ENCODE data around the gene SLC25A13.
"Not testable (repeated sequence)": the region's sequence is repeated elsewhere in the genome, so short reads cannot be mapped to it uniquely, and the experiment has no call there.

The SLC25A13 gene

GRCh38 chr7:96321658-96322372 is at the start of gene SLC25A13:
TSS of gene SLC25A13 (minus strand) at chr7:96322098. CDS start at chr7:96321956, 142 bp downstream.
- DNase-seq (ENCODE audit: low read depth in 2 of 2), result no peak

- DNase-seq (ENCODE audit: low read depth in 2 of 2), result not testable (repeated sequence)
Observed at GRCh38 chr7:96365916-96366315, 44.0 kb upstream of the SLC25A13 start.

GRCh38 chr7:96361116-96361857 is 39.4 kb upstream of the SLC25A13 start:
- DNase-seq (ENCODE audit: low read depth in 2 of 2), result no peak

GRCh38 chr7:96359876-96360275 is 38.0 kb upstream of the SLC25A13 start:
- no peak for DNase-seq (ENCODE audit: low read depth in 2 of 2)

- DNase-seq (ENCODE audit: low read depth in 2 of 2), result not testable (repeated sequence)
Observed at GRCh38 chr7:96358236-96358971, 36.5 kb upstream of the SLC25A13 start.

- DNase-seq (ENCODE audit: low read depth in 2 of 2), result no peak
Observed at GRCh38 chr7:96355990-96356506, 34.1 kb upstream of the SLC25A13 start.

- no peak for DNase-seq (ENCODE audit: low read depth in 2 of 2)
Observed at GRCh38 chr7:96354881-96355280, 33.0 kb upstream of the SLC25A13 start.

GRCh38 chr7:96349572-96349971 is 27.7 kb upstream of the SLC25A13 start:
- DNase-seq (ENCODE audit: low read depth in 2 of 2), result no peak

GRCh38 chr7:96347471-96347870 is 25.6 kb upstream of the SLC25A13 start:
- DNase-seq (ENCODE audit: low read depth in 2 of 2), result no peak

GRCh38 chr7:96346293-96346953 is 24.5 kb upstream of the SLC25A13 start:
- DNase-seq (ENCODE audit: low read depth in 2 of 2), result no peak

- no peak for DNase-seq (ENCODE audit: low read depth in 2 of 2)
Observed at GRCh38 chr7:96344236-96344635, 22.3 kb upstream of the SLC25A13 start.

GRCh38 chr7:96342049-96342448 is 20.2 kb upstream of the SLC25A13 start:
- no peak for DNase-seq (ENCODE audit: low read depth in 2 of 2)

GRCh38 chr7:96337519-96337918 is 15.6 kb upstream of the SLC25A13 start:
- DNase-seq (ENCODE audit: low read depth in 2 of 2), result peak in 1 of 2 experiments; percentile 1

GRCh38 chr7:96332325-96332724 is 10.4 kb upstream of the SLC25A13 start:
- DNase-seq (ENCODE audit: low read depth in 2 of 2), result no peak

- no peak for DNase-seq (ENCODE audit: low read depth in 2 of 2)
Observed at GRCh38 chr7:96331775-96332174, 9.9 kb upstream of the SLC25A13 start.

GRCh38 chr7:96331233-96331632 is 9.3 kb upstream of the SLC25A13 start:
- DNase-seq (ENCODE audit: low read depth in 2 of 2), result no peak

GRCh38 chr7:96330193-96330592 is 8.3 kb upstream of the SLC25A13 start:
- no peak for DNase-seq (ENCODE audit: low read depth in 2 of 2)

GRCh38 chr7:96329241-96329640 is 7.3 kb upstream of the SLC25A13 start:
- no peak for DNase-seq (ENCODE audit: low read depth in 2 of 2)

GRCh38 chr7:96328016-96328415 is 6.1 kb upstream of the SLC25A13 start:
- no peak for DNase-seq (ENCODE audit: low read depth in 2 of 2)

GRCh38 chr7:96327429-96327828 is 5.5 kb upstream of the SLC25A13 start:
- no peak for DNase-seq (ENCODE audit: low read depth in 2 of 2)

- DNase-seq (ENCODE audit: low read depth in 2 of 2), result not testable (repeated sequence)
Observed at GRCh38 chr7:96326752-96327151, 4.9 kb upstream of the SLC25A13 start.

Data from fibroblast of skin of left quadriceps (primary cell).